AG04449 (cell line): Measurements from ENCODE around the gene ZNF609.
"Not testable (repeated sequence)": the region's sequence is repeated elsewhere in the genome, so short reads cannot be mapped to it uniquely, and the experiment has no call there.

ENCODE experiments used
- CTCF ChIA-PET: fragments of 350-600 bp; formaldehyde crosslinking; extraction: SDS; loops from one replicate; lab custom pipeline; 2021; ENCODE audit warnings: antibody characterized with exemption; lab: Yijun Ruan, JAX
- POLR2A ChIA-PET: fragments of 400-600, 350-600 bp; formaldehyde crosslinking; extraction: SDS; loops from one replicate; lab custom pipeline; 2020; ENCODE audit warnings: antibody characterized with exemption, inconsistent platforms; lab: Yijun Ruan, JAX
- DNase-seq: peaks from one replicate; pipeline ENCODE4 v3.0.0-alpha.2; 2010; ENCODE audit warnings: low read depth, low spot score
- H3K4me3 ChIP-seq: 2 replicates; pipeline ENCODE4 v1.5.1; 2011; ENCODE audit warnings: low read depth, mild to moderate bottlenecking, control low read depth, low read length
- TF ChIP-seq, protein P1 (sequence below): IDR thresholded peaks from one replicate; pipeline ENCODE4 v1.5.1; 2011; ENCODE audit warnings: mild to moderate bottlenecking, moderate library complexity, low read length, control low read depth, inconsistent platforms; ENCODE audit not compliant: insufficient read depth; ENCODE audit errors: missing control alignments

The ZNF609 gene

DNA sequence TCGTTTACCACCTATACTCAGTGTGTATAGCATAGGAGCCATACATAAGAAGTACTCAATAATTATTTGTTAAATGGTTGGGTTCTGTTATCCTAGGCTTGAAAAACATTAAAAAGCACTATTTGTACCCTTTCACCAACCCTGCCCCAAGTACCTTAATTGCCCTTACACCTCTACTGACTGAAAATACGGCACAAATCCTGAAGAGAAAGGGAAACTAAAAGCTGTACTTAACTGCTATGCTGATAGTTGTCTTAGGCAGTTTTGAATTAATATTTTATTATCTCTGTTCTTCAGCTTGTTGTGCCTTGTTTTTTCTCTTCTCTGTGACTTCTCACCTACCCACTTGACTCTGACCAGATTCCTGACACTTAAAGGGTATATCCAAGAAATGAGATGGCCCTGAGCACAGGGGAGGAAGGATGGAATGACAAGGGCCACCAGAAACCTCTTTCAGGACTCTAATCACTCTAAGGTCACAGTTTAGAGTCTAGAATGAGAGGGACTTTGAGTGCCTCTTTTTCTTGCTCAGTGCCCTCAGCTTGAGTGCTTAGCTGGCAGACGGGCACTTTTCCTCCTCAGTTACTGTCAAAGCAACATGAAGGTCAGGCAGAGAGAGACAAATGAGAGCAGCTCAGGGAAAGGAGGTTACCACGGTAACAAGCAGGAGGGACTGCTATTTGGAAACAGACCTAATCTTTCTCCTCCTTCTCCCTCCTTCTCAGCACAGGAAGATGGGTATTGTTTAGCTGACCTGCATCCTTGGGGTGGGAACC is 136.5 kb downstream of the ZNF609 start:
- DNase-seq = no peak
- CTCF ChIA-PET = interaction anchor here (1.5 kb wide), 1 partner anchor 131 kb away, joined by 3 read pairs; no protein-coding TSS in a partner anchor
- TF ChIP-seq, protein P1, sequence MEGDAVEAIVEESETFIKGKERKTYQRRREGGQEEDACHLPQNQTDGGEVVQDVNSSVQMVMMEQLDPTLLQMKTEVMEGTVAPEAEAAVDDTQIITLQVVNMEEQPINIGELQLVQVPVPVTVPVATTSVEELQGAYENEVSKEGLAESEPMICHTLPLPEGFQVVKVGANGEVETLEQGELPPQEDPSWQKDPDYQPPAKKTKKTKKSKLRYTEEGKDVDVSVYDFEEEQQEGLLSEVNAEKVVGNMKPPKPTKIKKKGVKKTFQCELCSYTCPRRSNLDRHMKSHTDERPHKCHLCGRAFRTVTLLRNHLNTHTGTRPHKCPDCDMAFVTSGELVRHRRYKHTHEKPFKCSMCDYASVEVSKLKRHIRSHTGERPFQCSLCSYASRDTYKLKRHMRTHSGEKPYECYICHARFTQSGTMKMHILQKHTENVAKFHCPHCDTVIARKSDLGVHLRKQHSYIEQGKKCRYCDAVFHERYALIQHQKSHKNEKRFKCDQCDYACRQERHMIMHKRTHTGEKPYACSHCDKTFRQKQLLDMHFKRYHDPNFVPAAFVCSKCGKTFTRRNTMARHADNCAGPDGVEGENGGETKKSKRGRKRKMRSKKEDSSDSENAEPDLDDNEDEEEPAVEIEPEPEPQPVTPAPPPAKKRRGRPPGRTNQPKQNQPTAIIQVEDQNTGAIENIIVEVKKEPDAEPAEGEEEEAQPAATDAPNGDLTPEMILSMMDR = no peak
- no peak overlapping the region for H3K4me3 ChIP-seq
- POLR2A ChIA-PET = no interaction called here

DNA sequence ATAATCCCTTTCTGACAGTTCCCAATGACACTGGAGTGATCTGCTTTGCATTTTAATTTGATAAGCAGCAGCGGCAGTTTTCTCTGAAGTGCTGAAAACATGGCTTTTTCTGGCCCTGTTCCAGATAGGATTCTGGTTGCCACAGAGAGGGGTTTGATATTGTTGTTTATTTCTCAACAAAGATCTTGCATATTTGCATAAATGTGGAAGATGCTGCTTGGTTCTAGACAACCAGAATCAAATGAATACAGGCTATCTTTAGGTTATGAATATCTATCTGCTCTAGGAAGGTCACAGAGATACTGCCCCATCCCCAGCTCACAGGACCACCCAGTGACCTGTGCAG is 137.1 kb downstream of the ZNF609 start:
- TF ChIP-seq, protein P1 = no peak
- H3K4me3 ChIP-seq = no peak overlapping the region
- DNase-seq = no peak
- CTCF ChIA-PET = no interaction called here
- POLR2A ChIA-PET = no interaction called here

DNA sequence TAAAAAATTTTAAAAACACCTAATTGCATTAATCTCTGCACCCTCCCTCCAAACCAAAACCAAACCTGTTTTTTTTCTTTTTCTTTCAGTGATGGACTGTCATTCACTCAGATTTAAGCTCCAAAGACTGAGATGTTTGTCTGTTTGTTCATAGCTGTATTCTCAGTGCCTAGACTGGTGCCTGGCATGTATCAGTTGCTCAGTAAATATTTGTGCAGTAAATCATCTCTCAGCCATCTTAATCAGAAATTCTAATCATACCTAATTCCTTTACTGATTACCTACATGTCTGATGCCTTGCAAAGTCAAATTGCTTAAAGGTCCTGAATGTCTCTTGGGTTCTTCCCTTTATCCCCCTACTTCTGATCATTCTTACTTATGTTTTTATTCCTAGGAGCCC is 138.8 kb downstream of the ZNF609 start:
- TF ChIP-seq, protein P1 = no peak
- no peak overlapping the region for H3K4me3 ChIP-seq
- no peak for DNase-seq
- ChIA-PET POLR2A (no interaction called here), CTCF (interaction anchor here (1.0 kb wide), 1 partner anchor 30 kb away, joined by 3 read pairs; no protein-coding TSS in a partner anchor)

DNA sequence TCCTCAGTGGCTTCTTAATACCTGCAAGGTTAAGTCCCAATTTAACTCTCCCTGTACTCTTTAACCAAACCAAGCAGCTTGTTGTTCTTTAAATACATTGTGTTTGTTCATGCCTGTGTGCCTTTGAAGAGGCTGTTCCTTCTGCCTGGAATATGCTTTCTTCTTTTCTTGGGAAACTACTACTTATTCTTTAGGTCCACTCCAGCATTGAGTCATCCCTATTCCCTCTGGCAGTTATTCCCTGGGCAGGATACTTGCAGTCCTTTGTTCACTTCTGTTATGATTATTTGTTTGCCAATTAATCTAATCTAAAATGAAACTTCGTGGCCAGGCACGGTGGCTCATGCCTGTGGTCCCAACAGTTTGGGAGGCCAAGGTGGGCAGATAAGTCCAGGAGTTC is 139.3 kb downstream of the ZNF609 start:
- DNase-seq = no peak
- TF ChIP-seq, protein P1 = no peak
- POLR2A ChIA-PET = no interaction called here
- CTCF ChIA-PET = interaction anchor here (1.0 kb wide), 1 partner anchor 30 kb away, joined by 3 read pairs; no protein-coding TSS in a partner anchor
- no peak overlapping the region for H3K4me3 ChIP-seq

DNA sequence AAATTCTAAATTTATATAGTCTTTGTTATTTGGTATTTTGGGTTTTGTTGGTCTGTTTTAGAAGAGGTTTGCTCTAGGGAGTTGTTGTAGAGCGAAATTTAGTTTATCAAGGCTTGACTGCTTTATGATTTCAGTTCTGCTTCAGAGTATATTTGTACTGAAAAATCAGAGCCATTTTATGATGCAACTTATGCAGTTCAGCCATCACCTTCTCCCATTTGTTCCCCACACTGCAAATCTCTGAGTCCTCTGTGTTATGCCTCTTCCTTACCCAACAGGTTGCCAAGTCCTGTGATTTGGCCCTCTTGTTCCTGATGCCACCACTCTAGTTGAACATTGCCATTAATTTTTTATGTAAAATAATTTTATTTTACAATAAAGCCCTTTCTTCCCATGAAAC is 140.4 kb downstream of the ZNF609 start:
- no peak overlapping the region for H3K4me3 ChIP-seq
- POLR2A ChIA-PET = no interaction called here
- DNase-seq = no peak
- CTCF ChIA-PET = no interaction called here
- TF ChIP-seq, protein P1 = no peak

DNA sequence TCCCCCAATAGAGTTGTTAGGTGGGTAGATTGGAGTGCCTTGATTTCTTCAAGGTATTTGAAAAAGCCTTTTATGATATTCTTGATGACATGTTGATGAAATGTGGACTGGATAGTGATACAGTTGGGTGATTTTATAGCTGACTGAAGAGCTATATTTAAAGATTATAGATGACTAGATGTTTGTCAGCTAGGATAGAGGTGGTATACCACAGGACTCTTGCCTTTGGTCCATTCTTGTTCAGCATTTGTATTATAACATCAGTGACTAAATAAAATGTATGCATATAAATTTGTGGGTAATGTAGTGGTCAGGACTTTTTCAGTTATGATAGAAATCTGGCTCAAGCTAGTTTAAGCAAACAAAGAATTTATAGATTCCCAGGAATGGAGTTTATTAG is 143.9 kb downstream of the ZNF609 start:
- TF ChIP-seq, protein P1 = no peak
- ChIA-PET CTCF (no interaction called here), POLR2A (no interaction called here)
- H3K4me3 ChIP-seq = no peak overlapping the region
- no peak for DNase-seq

DNA sequence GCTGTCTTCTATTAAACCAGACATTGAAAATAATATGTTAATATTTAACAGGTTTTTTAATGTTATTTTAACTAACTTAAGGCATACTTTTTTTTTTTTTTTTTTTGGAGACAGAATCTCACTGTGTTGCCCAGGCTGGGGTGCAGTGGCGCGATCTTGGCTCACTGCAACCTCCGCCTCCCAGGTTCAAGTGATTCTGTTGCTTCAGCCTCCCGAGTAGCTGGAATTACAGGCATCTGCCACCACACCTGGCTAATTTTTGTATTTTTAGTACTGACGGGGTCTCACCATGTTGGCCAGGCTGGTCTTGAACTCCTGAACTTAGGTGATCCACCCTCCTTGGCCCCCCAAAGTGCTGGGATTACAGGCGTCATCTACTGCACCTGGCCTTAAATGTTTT is 147.0 kb downstream of the ZNF609 start:
- DNase-seq, POLR2A ChIA-PET, H3K4me3 ChIP-seq: not testable (repeated sequence)
- CTCF ChIA-PET = interaction anchor here (1.0 kb wide), 1 partner anchor 44 kb away, joined by 3 read pairs; no protein-coding TSS in a partner anchor
